Stimulated activated CD4-positive, alpha-beta T cell treated with anti-CD3 and anti-CD28 coated beads, Interleukin-1b, Interleukin-23, amount 100 ng/mL, for 4 hours (primary cell): ENCODE results near the gene SUGP1.

Experiments used
- DNase-seq, 2 donors: peaks; one replicate each; pipeline ENCODE4 v3.0.0-alpha.2; 2020; ENCODE audit warnings: low read depth in 2 of 2

The SUGP1 gene

DNA sequence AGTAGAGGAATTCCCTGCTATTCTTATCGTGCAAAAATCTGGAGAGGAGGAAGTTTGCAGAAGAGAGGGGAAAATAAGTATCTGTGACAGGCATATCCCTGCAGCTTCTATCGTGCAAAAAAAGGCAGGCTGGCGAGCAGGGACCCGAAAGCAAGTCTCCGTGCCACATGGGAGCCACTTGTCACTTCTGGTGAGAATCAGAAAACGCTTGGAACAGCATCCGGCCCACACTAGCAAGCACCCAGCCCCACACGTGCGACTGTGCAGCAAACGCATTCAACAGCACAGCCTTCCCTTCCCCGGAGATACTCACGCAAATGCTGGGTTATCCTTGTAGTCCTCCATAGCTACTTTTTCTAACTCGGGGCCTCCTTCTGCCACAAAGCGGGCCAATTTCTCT, 16.9 kb downstream of the SUGP1 start:
- DNase-seq: no peak

DNA sequence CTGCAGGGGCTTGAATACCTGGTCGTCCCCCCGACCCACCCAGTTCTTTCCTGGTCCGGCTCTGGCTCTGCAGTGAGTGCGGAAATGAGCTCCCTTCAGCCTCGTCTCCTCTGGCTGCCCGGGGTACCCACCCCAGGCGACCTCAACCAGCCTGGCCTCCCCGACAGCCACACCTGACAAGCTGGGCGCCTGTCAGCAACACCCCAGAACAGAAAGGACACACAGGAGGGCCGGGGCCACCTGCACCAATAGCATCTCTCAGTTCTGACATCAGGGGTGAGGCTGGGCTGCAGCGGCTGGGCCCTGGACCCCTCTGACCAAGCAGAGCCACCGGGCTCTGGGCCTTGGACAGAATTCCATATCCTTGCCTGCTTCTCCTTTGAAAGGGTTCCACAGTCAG, 19.7 kb downstream of the SUGP1 start:
- DNase-seq: no peak

DNA sequence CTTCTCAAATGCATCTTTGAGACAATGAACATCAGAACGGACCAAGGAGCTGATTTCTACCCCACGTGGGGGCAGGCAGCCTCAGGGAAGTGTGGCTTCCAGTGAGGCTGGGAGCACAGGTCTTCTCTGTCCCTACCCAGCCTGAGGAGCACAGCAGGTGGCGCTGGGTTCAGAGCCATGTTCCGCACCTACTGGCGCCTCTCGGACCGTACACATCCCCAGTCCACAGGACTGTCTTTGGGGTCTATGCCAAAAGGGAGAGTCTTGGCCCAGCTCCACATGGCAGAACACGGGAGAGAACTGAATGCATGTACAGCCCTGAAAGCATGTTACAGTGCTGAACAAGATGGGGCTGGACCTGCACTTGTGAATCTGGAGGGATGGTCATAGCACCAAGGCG, 22.6 kb downstream of the SUGP1 start:
- no peak for DNase-seq

DNA sequence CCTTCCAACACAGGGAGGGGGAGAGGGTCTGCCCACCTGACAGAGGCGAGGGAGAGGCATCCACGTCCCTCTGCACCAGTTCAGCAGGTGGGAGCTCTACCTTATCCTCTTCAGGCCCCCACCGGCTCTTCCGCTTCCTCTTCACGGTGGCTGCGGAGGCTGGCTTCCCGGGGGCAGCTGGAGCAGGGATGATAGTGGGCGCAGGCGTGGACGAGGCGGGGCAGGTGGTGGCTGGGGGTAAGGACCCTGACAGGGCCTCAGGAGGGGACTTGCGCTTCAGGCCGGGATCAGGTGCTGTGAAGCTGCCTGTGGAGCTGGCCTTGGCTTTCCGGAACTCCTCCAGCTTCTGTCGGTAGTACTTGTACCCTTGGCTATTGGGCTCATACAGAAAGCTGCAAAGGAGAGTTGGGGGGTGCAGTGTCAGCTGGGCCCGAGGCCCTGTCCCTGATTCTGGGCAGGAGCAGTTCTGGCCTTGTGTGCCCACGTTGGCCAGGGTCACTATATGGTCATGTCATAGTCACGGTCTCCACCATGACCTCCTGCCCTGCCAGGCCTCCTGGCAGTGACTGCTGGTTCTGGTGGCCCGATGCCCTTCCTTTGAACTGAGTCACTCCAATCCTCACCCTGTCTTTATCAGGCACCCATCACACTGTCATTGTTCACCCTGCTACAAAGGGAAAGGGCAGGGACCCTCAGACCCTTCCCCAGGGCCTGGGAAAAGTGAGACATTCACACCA, 23.2 kb downstream of the SUGP1 start:
- DNase-seq: no peak

DNA sequence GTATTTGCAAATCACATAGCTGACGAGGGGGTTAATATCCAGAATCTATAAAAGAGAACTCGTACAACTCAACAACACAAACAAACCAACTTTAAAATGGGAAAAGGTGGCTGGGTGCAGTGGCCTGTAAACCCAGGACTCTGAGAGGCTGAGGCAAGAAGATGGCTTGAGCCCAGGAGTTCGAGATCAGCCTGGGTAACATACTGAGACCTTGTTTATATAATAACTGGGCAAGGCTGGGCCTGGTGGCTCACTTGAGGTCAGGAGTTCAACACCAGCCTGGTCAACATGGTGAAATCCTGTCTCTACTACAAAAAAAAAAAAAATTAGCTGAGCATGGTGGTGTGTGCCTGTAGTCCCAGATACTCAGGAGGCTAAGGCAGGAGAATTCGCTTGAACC, 25.4 kb downstream of the SUGP1 start:
- no peak for DNase-seq

DNA sequence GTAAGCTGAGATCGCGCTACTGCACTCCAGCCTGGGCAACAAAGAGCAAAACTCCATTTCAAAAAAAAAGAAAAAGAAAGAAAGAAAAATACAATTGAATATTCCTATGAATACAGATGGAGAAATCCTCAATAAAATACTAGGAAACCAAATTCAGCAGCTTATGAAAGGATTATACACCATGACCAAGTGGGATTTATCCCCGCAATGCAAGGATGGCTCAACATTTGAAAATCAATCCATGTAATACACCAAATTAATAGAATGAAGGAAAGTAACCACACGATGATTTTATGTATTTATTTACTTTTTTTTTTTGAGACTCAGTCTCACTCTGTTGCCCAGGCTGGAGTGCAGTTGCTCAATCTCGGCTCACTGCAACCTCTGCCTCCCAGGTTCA, 27.7 kb downstream of the SUGP1 start:
- no peak for DNase-seq

DNA sequence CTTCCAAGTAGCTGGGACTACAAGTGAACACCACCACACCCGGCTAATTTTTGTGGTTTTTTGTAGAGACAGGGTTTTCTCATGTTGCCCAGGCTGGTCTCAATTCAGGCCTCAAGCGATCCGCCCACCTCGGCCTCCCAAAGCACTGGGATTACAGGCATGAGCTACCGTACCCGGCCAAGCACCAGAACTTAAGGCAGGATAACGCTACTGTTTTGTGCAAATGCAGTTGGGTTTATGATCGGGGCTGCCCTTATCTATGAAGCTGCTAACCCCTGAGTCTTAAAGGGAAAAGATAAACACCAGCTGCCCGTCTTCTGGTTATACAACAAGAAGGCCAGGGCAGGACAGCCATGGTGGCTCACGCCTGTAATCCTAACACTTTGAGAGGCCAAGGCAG, 34.6 kb downstream of the SUGP1 start:
- no peak for DNase-seq

DNA sequence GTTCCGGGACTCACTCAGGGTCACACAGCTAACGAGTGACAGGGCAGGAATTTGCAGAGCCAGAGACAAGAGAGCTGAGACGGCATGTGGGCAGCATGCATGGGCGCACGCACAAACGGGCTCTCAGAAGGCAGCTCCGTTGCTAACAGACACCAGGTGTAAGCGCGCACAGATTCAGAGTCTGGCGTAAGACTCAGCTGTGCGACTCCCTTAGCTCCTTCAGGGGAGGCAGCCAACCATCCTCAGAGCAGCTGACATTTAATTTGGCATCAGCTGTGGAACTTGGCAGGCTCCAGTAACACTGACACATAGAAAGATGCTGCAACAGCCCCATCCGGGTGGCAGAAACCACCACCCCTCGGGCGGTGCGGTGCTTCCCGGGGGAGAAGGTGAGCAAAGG, 39.7 kb downstream of the SUGP1 start:
- DNase-seq: no peak

DNA sequence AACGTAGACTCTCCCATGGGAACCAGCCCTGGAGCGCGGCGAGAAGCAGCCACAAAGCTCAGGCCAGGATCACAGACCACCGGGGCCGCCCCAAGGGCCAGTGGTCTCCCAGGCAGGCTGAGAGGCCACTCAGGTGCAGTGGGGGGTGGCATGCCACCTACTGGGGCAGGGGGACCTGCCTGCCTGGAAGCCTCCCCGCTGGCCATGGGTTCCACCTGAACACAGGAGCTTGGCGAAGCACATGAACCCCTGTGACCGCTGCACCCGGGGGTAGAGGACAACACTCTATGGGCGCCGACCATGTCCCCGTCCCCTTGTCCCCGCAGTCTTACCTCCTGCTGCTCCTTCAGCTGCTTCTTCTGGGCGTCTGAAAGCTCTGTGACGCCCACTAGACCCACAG, 40.5 kb downstream of the SUGP1 start:
- DNase-seq: no peak

DNA sequence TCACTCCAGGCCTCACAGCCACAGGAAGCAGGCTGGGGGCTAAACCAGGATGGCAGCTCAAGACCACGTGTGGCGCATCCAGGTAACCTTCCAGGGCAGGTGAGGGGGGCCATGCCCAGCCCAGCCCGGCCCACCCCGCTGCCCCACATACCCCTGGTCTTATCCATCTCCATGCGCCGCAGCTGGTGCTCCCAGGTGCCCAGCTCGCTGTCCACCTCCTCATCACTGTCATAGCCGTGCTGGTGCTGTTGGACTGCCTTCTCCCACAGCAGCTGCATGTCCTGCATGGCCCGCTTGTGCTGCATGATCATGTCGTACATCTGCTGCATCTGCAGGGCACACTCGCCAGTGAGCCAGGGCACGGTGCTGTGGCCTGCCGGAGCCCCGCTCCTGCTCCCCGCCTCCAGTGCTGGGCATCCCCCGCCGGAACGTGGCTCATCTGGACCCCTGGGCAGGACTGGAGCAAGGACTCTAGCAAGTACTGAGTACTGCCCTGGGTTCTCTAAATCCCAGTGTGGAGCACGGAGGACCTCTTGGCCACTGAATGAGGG, 41.2 kb downstream of the SUGP1 start:
- no peak for DNase-seq

DNA sequence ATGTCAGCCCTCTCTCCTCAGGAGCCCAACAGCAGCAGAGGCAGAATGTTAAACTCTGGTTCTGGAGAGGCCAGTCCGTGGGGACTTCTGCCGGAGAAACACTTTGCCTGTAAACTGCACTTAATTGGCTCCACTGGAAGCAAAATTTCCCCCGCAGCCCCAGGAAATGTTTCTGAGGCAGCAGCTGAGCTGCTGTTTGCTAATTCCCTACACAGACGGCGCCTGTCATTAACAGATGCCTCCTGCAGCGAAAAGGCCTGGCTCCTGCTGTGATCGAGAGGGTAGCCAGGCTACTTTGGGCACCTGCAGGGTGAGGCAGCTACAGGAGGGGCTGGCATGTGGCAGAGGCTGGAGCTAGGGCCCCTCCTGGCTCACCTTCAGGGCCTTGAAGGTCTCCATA, 42.0 kb downstream of the SUGP1 start:
- DNase-seq: no peak

DNA sequence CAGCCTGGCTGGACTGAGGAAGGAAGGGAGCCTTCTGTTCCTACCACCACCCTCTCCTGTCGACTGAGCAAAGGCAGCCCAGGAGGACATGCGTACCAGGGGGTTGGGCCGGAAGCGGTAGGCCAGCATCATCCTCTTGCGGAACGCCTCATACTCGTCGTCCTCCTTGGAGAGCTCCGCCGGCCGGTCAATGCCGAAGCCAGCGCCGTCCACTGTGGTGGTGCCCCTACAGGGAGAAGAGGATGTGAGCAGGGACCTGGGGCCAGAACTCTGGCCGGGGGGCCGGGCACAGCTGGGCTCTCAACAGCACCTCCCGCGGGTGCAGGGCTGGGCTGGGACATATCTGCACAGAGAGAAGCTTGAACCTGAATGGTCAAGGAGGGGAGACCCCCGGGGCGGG, 43.5 kb downstream of the SUGP1 start:
- DNase-seq: no peak

DNA sequence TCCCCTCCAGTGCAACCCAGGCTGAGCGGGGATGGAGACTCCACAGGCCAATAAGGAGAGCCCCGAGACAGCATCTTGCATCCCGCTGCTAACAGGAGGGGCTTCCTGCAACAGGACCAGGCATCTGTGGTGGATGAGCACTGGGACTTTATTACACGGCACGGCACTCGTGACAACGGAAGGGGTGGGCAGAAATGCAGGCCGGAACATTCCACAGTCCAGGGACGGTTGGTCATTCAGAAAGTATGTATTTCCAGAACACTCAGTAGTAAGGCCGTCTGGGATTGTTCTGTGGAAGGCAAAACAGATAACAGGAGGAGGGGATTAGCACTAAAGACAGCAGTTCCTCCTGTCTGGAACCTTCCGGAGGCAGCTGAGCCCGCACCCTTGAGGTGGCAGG, 43.9 kb downstream of the SUGP1 start:
- DNase-seq: no peak

DNA sequence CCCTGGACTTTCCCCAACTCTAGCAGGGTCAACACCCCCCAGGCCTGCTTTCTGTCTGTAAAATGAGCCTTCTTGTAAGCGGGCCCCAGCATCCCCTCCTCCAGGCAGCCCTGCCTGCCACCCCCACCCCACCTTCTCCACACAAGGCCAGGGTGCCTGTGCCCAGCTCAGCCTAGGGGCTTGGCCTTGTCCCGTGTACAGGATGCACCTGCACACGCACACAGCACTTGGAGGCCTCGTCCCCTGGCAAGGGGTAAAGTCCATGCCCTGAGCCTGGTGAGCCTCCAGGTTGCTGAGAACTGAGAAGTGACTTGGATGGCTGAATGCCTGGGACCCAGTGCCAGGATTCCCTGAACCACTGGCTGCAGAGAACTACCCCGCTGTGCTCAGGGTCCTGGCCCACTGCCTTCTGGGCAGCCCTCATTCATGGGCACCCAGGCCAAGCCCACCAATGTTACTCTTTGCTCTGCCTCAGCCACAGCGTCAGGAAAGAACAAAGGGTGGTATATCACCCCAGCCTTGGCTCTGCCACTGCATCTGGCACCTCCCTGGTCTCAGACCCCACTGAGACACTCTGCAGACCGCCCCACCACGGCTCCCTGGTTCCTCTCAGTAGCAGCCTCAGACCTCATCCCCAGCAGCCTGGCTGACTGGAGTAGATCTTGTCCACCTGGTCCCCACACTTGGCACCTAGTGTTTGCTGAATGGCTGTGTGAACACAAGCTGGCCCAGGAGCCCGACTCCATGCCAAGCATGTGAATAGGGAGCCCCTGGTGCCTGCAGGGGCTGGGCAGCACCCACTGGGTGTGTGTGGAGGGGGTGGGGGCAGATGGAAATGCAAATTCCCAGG, 45.4 kb downstream of the SUGP1 start:
- DNase-seq: no peak

DNA sequence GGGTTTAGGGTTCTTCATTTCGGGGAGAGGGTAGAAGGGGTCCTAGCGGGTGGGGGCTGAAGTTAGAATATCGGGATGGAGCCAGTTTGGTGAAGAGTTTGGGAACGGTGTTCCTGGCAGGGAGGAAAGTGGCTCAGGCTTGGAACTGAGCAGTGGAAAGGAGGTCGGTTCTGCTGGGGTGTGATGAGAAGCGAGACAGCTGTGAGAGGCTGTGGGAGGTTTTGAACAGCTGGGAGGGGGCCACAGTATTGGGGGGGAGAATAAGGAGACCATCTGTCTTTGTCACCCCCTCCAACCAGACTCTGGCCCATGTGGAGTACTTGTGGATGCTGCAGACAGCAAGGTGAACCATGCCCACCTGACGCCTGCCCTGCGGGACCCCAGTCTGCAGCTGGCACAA, 46.2 kb downstream of the SUGP1 start:
- DNase-seq: no peak

DNA sequence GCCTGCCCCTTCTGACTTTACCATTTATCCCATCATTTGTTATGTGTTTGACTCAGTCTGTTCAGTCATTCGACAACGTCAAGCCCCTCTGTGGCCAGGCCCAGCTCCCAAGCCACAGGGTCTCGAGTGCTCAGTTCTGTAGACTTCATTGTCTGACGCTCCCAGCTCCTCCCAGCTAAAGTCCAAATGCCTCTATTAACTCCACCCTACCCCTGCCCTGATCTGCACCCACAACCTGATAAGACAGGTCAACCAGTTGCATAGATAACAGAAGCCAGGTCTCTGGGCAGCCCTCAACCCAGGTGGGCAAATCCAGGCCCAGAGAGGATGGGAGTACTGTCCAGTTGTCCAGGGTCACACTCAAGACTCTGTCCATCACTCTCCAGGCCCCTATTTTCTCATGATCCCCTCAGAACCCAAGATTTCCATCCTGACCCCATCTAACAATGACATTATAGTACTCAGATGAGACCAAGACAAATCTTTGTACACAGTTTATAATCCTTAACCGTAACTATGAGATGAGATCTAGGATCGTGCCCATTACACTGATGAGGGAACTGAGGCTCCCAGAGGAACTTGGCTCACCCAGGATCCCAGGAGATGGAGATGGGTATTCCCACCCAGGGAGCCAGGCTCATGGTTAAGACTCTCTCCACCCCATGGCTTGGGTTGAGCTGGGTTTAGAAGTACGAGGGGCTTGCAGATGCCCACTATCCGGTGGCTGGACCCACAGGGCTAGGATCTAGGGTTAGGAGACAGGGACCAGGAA, 48.3 kb downstream of the SUGP1 start:
- DNase-seq: no peak

DNA sequence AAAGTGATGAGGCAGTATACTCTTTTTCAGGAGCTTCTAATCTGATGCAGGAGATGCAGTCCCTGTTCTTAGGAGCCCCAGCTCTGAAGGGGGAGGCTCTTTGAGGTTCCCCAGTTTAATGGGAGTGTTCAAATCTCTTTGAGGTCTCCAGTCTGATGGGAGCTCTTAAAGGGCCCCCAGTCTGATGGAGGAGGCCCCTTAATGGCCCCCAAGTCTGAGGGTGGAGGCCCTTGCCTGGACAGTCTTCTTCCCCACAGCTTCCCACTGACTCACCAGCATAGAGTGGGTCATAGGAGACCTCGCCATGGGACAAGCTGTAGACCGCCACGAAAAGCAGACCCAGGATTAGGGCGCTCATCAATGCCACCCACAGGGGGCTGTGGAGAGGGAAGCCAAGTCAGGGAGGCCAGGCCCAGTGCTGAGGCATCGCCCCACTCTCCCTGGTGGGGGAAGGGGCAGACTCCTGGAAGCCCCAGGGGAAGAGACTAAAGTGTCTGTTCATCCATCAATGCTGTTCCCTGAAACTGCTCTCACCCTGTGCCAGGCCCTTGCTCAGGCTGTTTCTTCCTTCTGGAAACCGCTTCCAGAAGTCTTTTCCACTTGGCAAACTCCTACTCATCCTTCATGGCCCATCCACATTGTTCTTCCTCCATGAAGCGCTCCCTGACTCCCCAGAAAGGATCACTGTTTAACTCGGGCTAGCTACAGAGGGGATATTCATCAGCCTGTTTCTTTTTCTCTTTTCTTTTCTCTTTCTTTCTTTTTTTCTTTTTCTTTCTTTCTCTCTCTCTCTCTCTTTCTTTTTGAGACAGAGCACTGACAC, 49.3 kb downstream of the SUGP1 start:
- no peak for DNase-seq

DNA sequence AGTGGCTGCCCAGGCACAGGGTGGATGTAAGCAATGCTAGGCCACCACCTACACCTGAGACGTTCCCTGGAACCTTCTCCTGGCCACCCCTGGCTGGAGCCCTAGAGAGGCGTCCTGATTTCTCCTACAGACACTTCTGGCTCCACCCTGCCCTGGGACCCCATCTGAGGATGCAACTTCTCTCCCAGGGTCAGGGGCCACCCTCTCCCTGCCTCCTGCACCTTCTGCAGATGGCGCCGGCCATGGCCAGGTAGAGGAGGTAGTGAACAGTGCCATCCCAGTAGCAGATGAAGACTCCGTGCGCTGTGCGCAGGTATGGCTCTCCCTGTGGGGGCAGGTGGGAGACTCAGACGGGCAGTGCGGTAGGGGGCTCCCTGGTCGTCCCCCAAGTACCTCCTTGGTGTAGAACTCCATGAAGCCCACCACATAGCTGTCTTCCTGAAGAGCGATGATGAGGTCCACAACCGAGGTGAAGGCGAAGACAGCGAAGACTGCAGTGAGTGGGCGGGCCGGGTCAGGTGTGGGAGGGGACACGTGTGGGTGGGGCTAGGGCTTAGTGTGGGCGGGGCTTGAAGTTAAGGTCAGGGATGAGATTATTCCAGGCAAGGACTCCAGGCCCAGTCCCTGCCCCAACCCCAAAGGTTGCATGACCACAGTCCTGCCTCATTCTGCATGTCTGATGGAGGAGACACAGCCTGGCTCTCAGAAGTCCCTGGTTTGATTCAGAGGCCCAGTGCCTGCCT, 50.2 kb downstream of the SUGP1 start:
- no peak for DNase-seq

DNA sequence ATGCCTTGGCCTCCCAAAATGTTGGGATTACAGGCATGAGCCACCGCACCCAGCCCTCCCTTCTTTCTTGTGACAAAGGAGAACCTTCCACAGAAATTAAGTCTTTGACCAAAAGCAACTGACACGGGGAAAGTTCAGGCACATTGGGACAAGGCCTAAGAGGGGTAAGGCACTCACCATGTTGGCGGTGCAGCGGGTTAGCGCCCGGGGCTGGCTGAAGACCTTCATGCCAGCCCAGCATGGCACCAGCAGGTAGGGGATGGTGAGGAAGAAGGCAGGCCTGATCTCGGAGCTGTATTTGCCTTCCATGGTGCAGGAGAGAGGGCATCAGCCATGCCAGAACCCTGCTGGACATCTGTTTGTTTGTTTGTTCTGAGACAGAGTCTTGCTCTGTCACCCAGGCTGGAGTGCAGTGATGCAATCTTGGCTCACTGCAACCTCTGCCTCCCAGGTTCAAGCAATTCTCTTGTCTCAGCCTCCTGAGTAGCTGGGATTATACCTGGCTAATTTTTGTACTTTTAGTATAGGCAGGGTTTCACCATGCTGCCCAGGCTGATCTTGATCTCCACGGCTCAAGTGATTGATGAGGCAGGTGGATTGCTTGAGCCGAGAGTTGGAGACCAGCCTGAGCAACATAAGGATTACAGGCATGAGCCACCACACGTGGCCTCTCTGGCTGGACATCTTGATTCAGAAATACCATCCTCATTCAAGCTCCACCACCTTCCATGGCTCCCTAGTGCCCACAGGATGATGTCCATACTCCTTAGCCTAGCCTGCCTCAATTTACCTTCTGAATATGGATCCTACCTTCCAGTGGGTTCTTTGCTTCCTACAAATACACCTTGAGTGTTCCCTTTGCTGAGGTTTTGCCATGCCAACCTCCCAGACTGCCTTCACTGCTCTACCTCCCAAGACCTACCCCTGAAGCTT, 51.6 kb downstream of the SUGP1 start:
- DNase-seq: no peak

DNA sequence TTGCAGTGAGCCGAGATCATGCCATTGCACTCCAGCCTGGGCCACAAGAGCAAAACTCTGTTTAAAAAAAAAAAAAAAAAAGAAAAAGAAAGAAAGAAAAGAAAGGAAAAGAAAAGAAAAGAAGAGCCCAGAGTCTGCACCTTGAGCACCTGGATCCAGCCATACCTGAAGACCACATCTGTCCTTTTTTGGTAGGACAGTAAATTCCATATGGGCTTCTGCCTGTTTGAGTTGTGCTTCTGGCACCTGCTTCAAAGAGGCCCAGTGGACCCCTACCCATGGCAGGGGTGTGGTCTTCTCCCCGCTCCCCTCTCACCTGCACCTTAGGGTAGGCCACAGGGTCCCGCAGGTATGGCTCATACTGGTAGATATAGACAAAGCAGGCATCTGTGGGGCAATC, 53.0 kb downstream of the SUGP1 start:
- no peak for DNase-seq
